ENCODE data around the gene SEC16A. TPM values are rescaled to one million over a fixed set of nuclear protein-coding genes. Genes with fewer than 3 reads are reported as not detected.

Gene SEC16A
- total and polyA plus RNA-seq, 2 donors (not counting 3 experiments of a cell fraction or from before 2014, with no cell fraction given): 34.5 to 80.6 TPM

DNA sequence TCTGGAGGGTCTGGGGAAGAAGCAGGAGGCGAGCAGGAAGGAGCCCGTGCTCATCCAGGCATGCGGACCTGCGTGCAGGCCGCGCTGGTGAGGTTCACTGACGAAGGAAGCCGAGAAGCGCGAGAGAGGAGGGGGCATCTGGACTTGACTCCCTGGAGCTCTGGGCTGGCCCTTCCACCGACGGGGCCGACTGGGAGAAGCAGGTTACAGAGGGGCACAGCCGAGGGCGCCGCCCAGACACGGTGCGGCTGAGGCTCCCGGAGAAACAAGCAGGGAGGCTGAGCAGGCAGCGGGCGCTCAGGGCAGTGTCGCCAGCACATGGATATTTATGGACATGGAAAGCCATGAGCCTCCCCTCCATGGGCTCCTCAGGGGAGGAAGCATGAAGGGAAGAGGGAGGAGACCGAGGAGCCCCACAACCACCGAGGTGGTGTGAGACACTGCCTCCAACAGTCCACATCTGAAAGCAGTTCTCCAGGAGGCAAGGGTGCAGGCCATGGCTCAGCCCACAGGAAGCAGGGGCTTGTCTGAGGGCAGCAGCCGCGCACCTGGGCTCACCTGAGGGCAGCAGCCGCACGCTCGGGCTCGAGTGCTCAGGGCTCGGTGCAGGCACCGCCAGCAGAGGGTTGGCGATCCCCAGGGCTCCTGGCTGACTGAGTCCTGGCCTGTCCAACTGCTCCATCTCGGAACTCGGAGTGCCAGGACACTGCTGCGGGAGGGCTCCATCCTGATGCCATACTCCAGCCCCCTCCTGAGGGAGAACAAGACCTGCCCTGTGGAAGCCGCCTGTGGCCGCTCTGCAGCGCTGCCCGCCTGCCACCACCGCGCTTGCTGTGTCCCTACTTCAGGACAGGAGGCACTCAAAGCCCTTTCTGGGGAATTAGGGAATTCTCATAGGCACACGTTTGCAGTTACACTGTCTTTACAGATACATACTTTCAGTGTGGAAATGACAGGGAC, 27.5 kb downstream of the SEC16A start:
- Histone ChIP-seq H3K27me3 (ENCODE audit: control insufficient read depth in 2 of 2, insufficient read depth in 2 of 2, low read length in 2 of 2) (no peaks in the 10 kb centered on the region), H2AFZ (ENCODE audit: low read depth, low read length) (no peak overlapping the region), H3K9me1 (replicated peaks; ENCODE audit: control insufficient read depth, extremely low read depth, insufficient read depth, low read length) (no peaks in the 10 kb centered on the region), H3K79me2 (ENCODE audit: control insufficient read depth, insufficient read depth, low read length) (no peaks in the 10 kb centered on the region), H4K20me1 (replicated peaks; ENCODE audit: control insufficient read depth, extremely low read depth, insufficient read depth, low read length) (no peaks in the 10 kb centered on the region), H3K9me3 (replicated peaks; ENCODE audit: control insufficient read depth, insufficient read depth, low read length) (no peaks in the 10 kb centered on the region), H3K4me3 (replicated peaks in 1 of 3; ENCODE audit: insufficient read depth in 1 of 3, low read depth in 1 of 3, low read length in 3 of 3) (no peak overlapping the region), H3K9ac (replicated peaks; ENCODE audit: extremely low read depth, insufficient read depth, low read length) (no peak overlapping the region), H3K4me2 (ENCODE audit: insufficient read depth, low read length) (no peak overlapping the region), H3K36me3 (ENCODE audit: control insufficient read depth in 2 of 2, extremely low read depth in 1 of 2, insufficient read depth in 2 of 2, low read length in 2 of 2) (peaks cover 27 to 64% of the 10 kb centered on the region in 2 experiments), H3K27ac (ENCODE audit: insufficient read depth, low read depth, low read length) (no peak overlapping the region), H3K4me1 (ENCODE audit: control insufficient read depth, extremely low read depth, insufficient read depth, low read length) (no peaks in the 10 kb centered on the region)
- no peak for DNase-seq (ENCODE audit: low read depth, low spot score)
- no peak for FAIRE-seq
- no TSS peak for BruUV-seq (replicated peaks)
- CTCF ChIA-PET: interaction anchor here (0.6 kb wide), 1 partner anchor 781 kb away, joined by 3 read pairs; no protein-coding TSS in a partner anchor
- dilution Hi-C loops (cut with MboI; ENCODE audit: extremely low pct_ligation_motif_present, low sequenced_read_pairs): no loop called here
- intact Hi-C loops (cut with micrococcal nuclease): no loop called here
- POLR2A ChIA-PET: no interaction called here
- TF ChIP-seq EZH2 (IDR thresholded peaks at IDR 0.05; ENCODE audit: borderline replicate concordance, low read depth, low read length, severe bottlenecking): no peak
- TF ChIP-seq POLR2AphosphoS5 (IDR thresholded peaks at IDR 0.05; ENCODE audit: insufficient read depth, low read depth, low read length): no peak
- TF ChIP-seq POLR2A (IDR thresholded peaks at IDR 0.05; ENCODE audit: low read depth, low read length): no peak
- no peak for TF ChIP-seq GATA2 (IDR thresholded peaks at IDR 0.05; ENCODE audit: insufficient read depth, insufficient read length, low read depth, low read length)
- TF ChIP-seq, protein P1, sequence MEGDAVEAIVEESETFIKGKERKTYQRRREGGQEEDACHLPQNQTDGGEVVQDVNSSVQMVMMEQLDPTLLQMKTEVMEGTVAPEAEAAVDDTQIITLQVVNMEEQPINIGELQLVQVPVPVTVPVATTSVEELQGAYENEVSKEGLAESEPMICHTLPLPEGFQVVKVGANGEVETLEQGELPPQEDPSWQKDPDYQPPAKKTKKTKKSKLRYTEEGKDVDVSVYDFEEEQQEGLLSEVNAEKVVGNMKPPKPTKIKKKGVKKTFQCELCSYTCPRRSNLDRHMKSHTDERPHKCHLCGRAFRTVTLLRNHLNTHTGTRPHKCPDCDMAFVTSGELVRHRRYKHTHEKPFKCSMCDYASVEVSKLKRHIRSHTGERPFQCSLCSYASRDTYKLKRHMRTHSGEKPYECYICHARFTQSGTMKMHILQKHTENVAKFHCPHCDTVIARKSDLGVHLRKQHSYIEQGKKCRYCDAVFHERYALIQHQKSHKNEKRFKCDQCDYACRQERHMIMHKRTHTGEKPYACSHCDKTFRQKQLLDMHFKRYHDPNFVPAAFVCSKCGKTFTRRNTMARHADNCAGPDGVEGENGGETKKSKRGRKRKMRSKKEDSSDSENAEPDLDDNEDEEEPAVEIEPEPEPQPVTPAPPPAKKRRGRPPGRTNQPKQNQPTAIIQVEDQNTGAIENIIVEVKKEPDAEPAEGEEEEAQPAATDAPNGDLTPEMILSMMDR (IDR thresholded peaks at IDR 0.05; ENCODE audit: extremely low read depth in 1 of 2, insufficient read depth in 1 of 2, low read depth in 1 of 2, low read length in 2 of 2): no peak
- no peak for TF ChIP-seq MYC (IDR thresholded peaks at IDR 0.05; ENCODE audit: low read depth, low read length)

Measured in endothelial cell of umbilical vein (primary cell).